Neural progenitor cell (in vitro differentiated cells): ENCODE results near the gene AP5S1.

Source experiments
- EZH2 ChIP-seq: fragments of 200-600 bp; sonication (generic); IDR thresholded peaks from 2 replicates; pipeline ENCODE4 v1.6.1; 2017; ENCODE audit warnings: antibody characterized with exemption, mild to moderate bottlenecking, moderate library complexity
- TF ChIP-seq, protein P1 (sequence below): fragments of 200-600 bp; sonication (generic); IDR thresholded peaks from 2 replicates; pipeline ENCODE4 v1.5.1; 2017; ENCODE audit warnings: antibody characterized with exemption, mild to moderate bottlenecking

DNA sequence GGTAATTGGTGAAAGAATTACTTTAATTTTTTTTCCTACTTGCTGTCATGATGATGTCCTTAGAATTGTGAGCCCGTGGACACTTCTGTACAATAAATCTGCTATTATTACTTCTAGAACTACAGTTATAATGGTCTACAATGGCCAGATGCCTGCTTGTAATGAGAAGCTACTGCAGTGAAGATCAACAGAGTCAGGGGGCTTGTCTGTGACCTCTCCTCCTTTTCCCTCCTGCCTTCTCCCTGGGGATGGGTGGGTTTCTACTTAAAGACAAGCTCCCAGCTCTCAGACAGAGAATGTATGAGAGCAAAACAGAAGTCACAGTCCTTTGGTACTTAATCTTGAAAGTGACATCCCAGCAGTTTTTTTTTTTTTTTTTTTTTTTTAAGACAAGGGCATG lies 55.7 kb downstream of the AP5S1 start:
- TF ChIP-seq, protein P1, sequence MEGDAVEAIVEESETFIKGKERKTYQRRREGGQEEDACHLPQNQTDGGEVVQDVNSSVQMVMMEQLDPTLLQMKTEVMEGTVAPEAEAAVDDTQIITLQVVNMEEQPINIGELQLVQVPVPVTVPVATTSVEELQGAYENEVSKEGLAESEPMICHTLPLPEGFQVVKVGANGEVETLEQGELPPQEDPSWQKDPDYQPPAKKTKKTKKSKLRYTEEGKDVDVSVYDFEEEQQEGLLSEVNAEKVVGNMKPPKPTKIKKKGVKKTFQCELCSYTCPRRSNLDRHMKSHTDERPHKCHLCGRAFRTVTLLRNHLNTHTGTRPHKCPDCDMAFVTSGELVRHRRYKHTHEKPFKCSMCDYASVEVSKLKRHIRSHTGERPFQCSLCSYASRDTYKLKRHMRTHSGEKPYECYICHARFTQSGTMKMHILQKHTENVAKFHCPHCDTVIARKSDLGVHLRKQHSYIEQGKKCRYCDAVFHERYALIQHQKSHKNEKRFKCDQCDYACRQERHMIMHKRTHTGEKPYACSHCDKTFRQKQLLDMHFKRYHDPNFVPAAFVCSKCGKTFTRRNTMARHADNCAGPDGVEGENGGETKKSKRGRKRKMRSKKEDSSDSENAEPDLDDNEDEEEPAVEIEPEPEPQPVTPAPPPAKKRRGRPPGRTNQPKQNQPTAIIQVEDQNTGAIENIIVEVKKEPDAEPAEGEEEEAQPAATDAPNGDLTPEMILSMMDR, result no peak
- TF ChIP-seq EZH2, result no peak
